ENCODE results near the gene APOC1.

APOC1 gene

DNA sequence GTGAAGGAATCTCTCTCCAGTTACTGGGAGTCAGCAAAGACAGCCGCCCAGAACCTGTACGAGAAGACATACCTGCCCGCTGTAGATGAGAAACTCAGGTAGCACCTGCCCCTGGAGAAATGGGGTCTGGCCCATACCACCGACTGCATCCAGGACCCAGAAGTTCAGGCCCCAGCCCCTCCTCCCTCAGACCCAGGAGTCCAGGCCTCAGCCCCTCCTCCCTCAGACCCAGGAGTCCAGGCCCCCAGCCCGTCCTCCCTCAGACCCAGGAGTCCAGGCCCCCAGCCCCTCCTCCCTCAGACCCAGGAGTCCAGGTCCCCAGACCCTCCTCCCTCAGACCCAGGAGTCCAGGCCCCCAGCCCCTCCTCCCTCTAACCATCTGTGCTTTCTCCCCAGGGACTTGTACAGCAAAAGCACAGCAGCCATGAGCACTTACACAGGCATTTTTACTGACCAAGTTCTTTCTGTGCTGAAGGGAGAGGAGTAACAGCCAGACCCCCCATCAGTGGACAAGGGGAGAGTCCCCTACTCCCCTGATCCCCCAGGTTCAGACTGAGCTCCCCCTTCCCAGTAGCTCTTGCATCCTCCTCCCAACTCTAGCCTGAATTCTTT lies 34.5 kb downstream of the APOC1 start:
- TF ChIP-seq CTCF (conservative IDR thresholded peaks at IDR 0.05; ENCODE audit: low read depth) = no peak
- DNase-seq (ENCODE audit: low spot score) = no peak
- H3K27ac ChIP-seq = no peak overlapping the region
- POLR2A ChIA-PET (ENCODE audit: low non-redundant PET) = no interaction called here
- CTCF ChIA-PET = interaction anchor here (0.6 kb wide), 1 partner anchor 1225 kb away, joined by 3 read pairs; no protein-coding TSS in a partner anchor

DNA sequence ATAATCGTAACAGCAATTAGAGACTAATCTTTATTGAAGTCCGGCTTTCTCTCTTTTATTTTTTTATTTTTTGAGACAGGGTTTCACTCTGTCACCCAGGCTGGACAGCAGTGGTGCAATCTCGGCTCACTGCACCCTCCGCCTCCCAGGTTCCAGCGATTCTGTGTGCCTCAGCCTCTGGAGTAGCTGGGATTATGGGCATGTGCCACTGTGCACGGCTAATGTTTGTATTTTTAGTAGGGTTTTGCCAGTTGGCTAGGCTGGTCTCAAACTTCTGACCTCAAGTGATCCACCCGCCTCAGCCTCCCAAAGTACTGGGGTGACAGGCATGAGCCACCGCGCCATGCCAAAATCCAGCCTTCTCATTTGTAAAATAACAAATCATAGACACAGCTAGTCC lies 35.1 kb downstream of the APOC1 start:
- TF ChIP-seq CTCF (conservative IDR thresholded peaks at IDR 0.05; ENCODE audit: low read depth) = no peak
- POLR2A ChIA-PET (ENCODE audit: low non-redundant PET) = no interaction called here
- DNase-seq (ENCODE audit: low spot score) = no peak
- H3K27ac ChIP-seq = no peak overlapping the region
- CTCF ChIA-PET = no interaction called here

- peak; percentile 84 for DNase-seq (ENCODE audit: low spot score)
Measured at GRCh38 chr19:44951179-44952159, 37.1 kb downstream of the APOC1 start.

DNA sequence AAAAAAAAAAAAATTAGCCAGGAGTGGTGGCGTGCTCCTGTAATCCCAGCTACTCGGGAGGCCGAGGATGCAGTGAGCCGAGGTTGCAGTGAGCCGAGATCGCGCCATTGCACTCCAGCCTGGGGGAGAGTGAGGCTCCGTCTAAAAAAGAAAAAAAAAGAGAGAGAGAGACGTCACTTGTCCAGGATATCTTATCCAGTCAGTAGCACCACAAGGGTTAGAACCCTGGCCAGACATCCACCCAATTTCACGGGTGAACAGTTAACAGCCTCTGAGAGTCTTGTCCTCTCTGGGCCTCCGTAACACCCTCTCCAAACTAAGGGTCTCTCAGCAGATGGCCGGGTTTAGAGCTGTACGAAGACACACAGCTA lies 39.9 kb downstream of the APOC1 start:
- TF ChIP-seq CTCF (conservative IDR thresholded peaks at IDR 0.05; ENCODE audit: low read depth) = no peak
- ChIA-PET POLR2A (ENCODE audit: low non-redundant PET) (interaction anchor here (0.6 to 0.7 kb wide), 2 partner anchors 55 to 65 kb away, joined by 4 to 5 read pairs; no protein-coding TSS in a partner anchor), CTCF (interaction anchor here (0.7 kb wide), 1 partner anchor 9 kb away, joined by 3 read pairs; no protein-coding TSS in a partner anchor)
- no peak for DNase-seq (ENCODE audit: low spot score)
- peak overlapping the region; percentile 92 for H3K27ac ChIP-seq

More at GRCh38 chr19:44951179-44952159, 37.1 kb downstream of the APOC1 start:
- ChIA-PET POLR2A (ENCODE audit: low non-redundant PET) (no interaction called here), CTCF (interaction anchor here (0.5 to 1.6 kb wide), 9 partner anchors 35 to 1701 kb away, joined by 3 to 9 read pairs (median 3); no protein-coding TSS in a partner anchor)
- TF ChIP-seq CTCF (conservative IDR thresholded peaks at IDR 0.05; ENCODE audit: low read depth) = peak; percentile 88
- peak overlapping the region; percentile 61 for H3K27ac ChIP-seq

- peak; percentile 97 for DNase-seq (ENCODE audit: low spot score)
- CTCF ChIA-PET = interaction anchor here (0.5 to 0.7 kb wide), 3 partner anchors 9 to 49 kb away, joined by 3 read pairs; no protein-coding TSS in a partner anchor
- POLR2A ChIA-PET (ENCODE audit: low non-redundant PET) = interaction anchor here (0.6 kb wide), 1 partner anchor 56 kb away, joined by 4 read pairs; no protein-coding TSS in a partner anchor
- H3K27ac ChIP-seq = peak within 1 kb of the TSS; percentile 92
- TF ChIP-seq CTCF (conservative IDR thresholded peaks at IDR 0.05; ENCODE audit: low read depth) = no peak
Measured at GRCh38 chr19:44954649-44955504, 40.5 kb downstream of the APOC1 start, which contains the start of gene CLPTM1. CLPTM1 (plus strand) TSS chr19:44955380; CDS start chr19:44955396, 16 bp downstream.
